Measurements from ENCODE around the gene BCHE.

The BCHE gene

GRCh38 chr3:165837058-165837525 is at the start of gene BCHE:
Gene BCHE, minus strand, starts transcription at chr3:165837423. Its CDS starts 6,390 bp downstream, at chr3:165831033.
- intact Hi-C loops (cut with DNase I): no loop called here
- DNase-seq: peak in 39 of 42 donors; percentile 2 to 77 (median 39)

GRCh38 chr3:165885558-165886270 is 48.5 kb upstream of the BCHE start:
- intact Hi-C loops (cut with DNase I): no loop called here
- DNase-seq: no peak

GRCh38 chr3:165884518-165884917 is 47.3 kb upstream of the BCHE start:
- intact Hi-C loops (cut with DNase I): no loop called here
- DNase-seq: no peak

- DNase-seq: no peak
- intact Hi-C loops (cut with DNase I): no loop called here
Observed at GRCh38 chr3:165883863-165884478, 46.7 kb upstream of the BCHE start.

GRCh38 chr3:165883117-165883516 is 45.9 kb upstream of the BCHE start:
- intact Hi-C loops (cut with DNase I): no loop called here
- DNase-seq: no peak

- intact Hi-C loops (cut with DNase I): no loop called here
- no peak for DNase-seq
Observed at GRCh38 chr3:165875644-165876043, 38.4 kb upstream of the BCHE start.

- peak in 2 of 42 donors; percentile 4 to 39 for DNase-seq
- intact Hi-C loops (cut with DNase I): no loop called here
Observed at GRCh38 chr3:165874663-165875489, 37.7 kb upstream of the BCHE start.

GRCh38 chr3:165868088-165868487 is 30.9 kb upstream of the BCHE start:
- DNase-seq: no peak
- intact Hi-C loops (cut with DNase I): no loop called here

GRCh38 chr3:165859061-165859460 is 21.8 kb upstream of the BCHE start:
- DNase-seq: no peak
- intact Hi-C loops (cut with DNase I): no loop called here

GRCh38 chr3:165855581-165855980 is 18.4 kb upstream of the BCHE start:
- intact Hi-C loops (cut with DNase I): no loop called here
- no peak for DNase-seq

- DNase-seq: no peak
- intact Hi-C loops (cut with DNase I): no loop called here
Observed at GRCh38 chr3:165854696-165855095, 17.5 kb upstream of the BCHE start.

GRCh38 chr3:165852711-165853110 is 15.5 kb upstream of the BCHE start:
- DNase-seq: no peak
- intact Hi-C loops (cut with DNase I): no loop called here

GRCh38 chr3:165852191-165852590 is 15.0 kb upstream of the BCHE start:
- no peak for DNase-seq
- intact Hi-C loops (cut with DNase I): no loop called here

- intact Hi-C loops (cut with DNase I): no loop called here
Observed at GRCh38 chr3:165846056-165846455, 8.8 kb upstream of the BCHE start.

GRCh38 chr3:165839296-165840076 is 2.3 kb upstream of the BCHE start:
- no peak for DNase-seq
- intact Hi-C loops (cut with DNase I): no loop called here

More at GRCh38 chr3:165846056-165846455, 8.8 kb upstream of the BCHE start:
- DNase-seq: no peak

- DNase-seq: no peak
- intact Hi-C loops (cut with DNase I): no loop called here
Observed at GRCh38 chr3:165837801-165838200, 578 bp upstream of the BCHE start.

GRCh38 chr3:165835431-165835830 is 1.8 kb downstream of the BCHE start:
- intact Hi-C loops (cut with DNase I): no loop called here
- DNase-seq: no peak

GRCh38 chr3:165830746-165831145 is 6.5 kb downstream of the BCHE start:
- intact Hi-C loops (cut with DNase I): no loop called here
- DNase-seq: no peak

GRCh38 chr3:165827883-165828282 is 9.3 kb downstream of the BCHE start:
- DNase-seq: no peak
- intact Hi-C loops (cut with DNase I): no loop called here

All from head of caudate nucleus (tissue), 42 donors.